Measurements from ENCODE around the gene IL2RA.

The IL2RA gene

DNA sequence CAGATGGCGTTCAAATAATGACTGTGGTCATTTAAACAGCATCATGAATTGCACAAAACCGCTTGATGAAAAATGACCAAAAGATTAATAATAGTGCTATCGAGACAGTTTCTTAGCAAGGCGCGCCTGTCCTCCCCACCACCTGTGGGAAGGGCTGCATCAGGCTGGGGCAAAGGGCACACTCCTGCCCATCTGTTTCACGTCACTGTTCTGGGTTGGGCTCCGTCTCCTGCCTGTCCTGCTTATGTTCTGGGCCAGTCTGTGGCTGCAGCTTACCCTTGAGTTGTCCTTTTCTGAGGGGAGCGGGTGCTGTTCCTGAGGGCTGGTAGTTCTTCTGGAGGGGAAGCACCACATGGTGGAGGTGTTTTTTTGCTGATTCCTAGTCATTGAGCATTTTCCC is 40.0 kb upstream of the IL2RA start:
- no peak overlapping the region for H3K4me3 ChIP-seq (ENCODE audit: low read depth, low read length)
- TF ChIP-seq CTCF (IDR thresholded peaks at IDR 0.05; ENCODE audit: low read depth, low read length, missing control alignments): no peak
- DNase-seq (ENCODE audit: low read depth): no peak

DNA sequence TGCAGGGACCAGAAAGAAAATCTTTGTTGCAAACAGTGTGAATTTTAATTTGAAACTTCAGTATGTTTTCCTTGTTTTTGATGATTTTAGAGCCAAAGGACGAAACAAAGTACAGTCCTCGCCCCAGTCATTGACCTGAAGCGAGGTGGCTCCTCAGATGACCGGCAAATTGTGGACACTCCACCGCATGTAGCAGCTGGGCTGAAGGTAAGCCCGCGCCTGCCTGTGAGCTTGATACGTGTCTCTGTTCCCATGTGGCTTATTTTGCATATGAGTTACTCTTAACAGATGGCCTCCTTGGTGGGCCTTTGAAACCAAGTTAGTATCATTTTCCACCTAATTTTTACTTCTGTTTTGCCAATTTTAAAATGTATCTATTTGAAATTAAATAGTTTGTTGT is 39.0 kb upstream of the IL2RA start:
- no peak for TF ChIP-seq CTCF (IDR thresholded peaks at IDR 0.05; ENCODE audit: low read depth, low read length, missing control alignments)
- no peak for DNase-seq (ENCODE audit: low read depth)
- no peak overlapping the region for H3K4me3 ChIP-seq (ENCODE audit: low read depth, low read length)

- H3K4me3 ChIP-seq (ENCODE audit: low read depth, low read length): no peak overlapping the region
- no peak for DNase-seq (ENCODE audit: low read depth)
- no peak for TF ChIP-seq CTCF (IDR thresholded peaks at IDR 0.05; ENCODE audit: low read depth, low read length, missing control alignments)
Measured at GRCh38 chr10:6100370-6100769, 38.2 kb upstream of the IL2RA start.

DNA sequence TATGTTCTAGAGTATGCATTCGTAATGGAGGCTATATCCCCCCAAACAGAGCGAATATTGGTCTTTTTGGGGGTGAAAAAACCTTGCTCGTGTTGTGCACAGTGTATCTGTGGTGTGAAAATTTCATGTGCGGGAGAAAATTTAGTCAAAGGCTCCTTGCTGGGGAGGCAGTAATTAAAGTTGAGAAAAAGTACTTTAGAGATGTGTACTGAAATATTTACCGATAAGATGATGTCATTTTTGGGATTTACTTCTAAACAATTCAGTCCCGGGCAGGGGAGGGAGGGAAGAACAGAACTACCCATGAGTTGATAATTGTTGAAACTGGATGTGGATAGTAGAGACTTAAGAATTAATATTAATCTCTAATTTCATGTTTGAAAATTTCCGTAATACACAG is 36.0 kb upstream of the IL2RA start:
- H3K4me3 ChIP-seq (ENCODE audit: low read depth, low read length): no peak overlapping the region
- TF ChIP-seq CTCF (IDR thresholded peaks at IDR 0.05; ENCODE audit: low read depth, low read length, missing control alignments): no peak
- no peak for DNase-seq (ENCODE audit: low read depth)

DNA sequence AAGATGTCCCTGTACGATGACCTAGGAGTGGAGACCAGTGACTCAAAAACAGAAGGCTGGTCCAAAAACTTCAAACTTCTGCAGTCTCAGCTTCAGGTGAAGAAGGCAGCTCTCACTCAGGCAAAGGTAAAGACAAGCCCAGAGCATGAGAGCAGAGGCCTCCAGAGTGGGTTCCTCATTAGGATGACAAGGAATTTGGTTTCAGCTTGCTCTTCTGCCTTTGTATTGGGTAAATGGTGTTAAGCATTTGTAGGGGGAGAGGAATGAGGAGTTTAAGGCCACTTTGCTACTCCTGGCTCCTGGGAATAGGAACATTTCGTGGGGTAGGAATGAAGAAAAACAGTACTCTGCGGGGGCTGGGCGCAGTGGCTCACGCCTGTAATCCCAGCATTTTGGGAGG is 34.9 kb upstream of the IL2RA start:
- DNase-seq (ENCODE audit: low read depth): no peak
- TF ChIP-seq CTCF (IDR thresholded peaks at IDR 0.05; ENCODE audit: low read depth, low read length, missing control alignments): no peak
- H3K4me3 ChIP-seq (ENCODE audit: low read depth, low read length): no peak overlapping the region

DNA sequence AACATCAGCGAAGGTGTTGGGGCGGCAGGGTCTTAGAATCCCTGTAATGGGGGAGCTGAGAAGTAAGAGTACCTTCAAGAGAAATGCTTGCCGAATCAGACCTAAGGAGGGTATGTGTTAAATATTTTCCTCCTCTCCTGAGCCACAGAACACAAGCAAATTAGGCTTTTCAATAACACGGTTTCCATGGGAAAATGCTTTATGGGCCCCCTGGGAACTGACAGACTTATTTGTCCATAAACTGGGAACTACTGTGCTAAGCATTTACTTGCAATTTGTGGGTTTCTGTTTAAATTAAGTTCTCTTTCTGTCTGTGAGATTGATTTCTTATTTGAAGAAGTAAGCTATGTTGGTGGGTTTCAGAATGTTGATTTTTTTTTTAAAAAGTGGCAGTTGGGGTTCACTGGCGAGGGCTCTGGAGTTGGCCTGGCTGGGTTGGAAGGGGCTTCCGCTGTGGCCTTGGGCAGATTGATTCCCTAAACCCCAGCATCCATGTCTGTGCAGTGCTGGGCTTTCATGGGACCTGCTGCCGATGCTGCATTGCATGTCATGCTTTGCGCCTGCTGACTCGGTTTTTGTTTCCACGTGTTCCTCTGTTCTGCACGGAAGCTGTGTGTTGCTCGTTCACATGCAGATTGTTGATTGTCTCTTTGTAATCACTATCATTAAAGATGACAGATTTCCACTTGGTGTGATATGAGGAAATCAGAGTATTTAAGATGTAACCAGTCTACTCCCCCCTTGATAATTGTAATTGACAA is 33.8 kb upstream of the IL2RA start:
- TF ChIP-seq CTCF (IDR thresholded peaks at IDR 0.05; ENCODE audit: low read depth, low read length, missing control alignments): no peak
- H3K4me3 ChIP-seq (ENCODE audit: low read depth, low read length): no peak overlapping the region
- no peak for DNase-seq (ENCODE audit: low read depth)

GRCh38 chr10:6092731-6093130 is 30.6 kb upstream of the IL2RA start:
- no peak for TF ChIP-seq CTCF (IDR thresholded peaks at IDR 0.05; ENCODE audit: low read depth, low read length, missing control alignments)
- no peak for DNase-seq (ENCODE audit: low read depth)
- H3K4me3 ChIP-seq (ENCODE audit: low read depth, low read length): no peak overlapping the region

All from GM12864 (cell line).